ENCODE results near the gene CRYZ. TPM values are rescaled to one million over a fixed set of nuclear protein-coding genes. Genes with fewer than 3 reads are reported as not detected.

CRYZ gene
- total RNA-seq, 1 donor from 2014 or later: 34.8 TPM

DNA sequence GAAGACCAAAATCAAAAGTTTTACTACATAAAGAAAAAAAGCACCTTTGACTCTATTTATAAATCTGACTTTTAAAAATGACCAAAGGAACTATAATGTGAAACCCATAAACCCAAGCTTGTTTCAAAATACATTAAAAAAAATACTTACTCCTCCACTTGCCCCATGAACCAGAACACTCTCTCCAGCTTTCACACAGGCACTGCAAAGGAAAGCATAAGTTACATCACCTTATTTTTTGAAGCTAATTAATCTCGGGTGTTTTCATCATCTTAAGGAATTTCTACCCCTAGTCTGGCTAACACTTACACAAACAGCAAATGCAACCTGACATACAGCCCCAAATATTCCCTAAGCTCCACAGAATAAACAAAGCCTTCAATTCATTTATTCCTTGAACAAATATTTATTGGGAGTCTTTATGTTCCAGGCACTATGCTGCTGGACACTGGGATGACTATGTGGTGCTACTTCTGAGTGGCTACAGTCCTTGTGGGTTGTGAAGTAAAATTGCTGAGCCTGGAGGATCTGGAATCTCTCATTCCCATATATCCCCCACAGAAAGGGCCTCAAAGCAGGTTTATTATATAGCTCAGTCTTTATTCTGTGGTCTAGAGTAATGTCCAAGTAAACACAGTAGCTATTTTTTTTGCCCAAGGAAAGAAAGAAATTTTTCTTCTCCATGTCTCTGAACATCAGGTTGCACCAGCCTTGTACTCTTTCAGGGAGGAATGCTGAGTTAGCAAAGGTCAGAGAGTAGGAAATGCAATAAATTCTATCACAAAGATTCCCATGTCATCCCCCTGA lies 18.2 kb downstream of the CRYZ start:
- intact Hi-C loops (cut with DNase I): no loop called here

DNA sequence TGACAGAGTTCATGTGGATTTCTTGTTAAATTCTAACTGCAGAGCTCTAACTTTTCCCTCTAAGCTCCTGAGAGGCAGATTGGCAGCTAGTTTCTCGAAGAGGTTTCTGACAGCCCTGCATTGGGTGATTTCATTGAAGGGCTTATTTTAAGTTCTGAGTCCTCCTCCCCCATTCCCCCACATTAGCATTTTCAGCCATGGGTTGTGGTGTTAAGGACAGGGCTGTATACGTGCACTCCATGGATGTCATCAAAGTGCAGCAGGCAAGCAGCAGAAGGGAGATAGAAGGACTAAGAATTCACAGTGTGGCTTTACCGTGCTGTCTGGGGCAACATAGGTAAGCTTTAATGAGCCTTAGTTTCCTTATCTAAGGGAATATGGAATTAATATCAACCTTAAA lies 19.0 kb downstream of the CRYZ start:
- Histone ChIP-seq H3K9me3 (no peaks in the 10 kb centered on the region), H3K4me3 (no peak overlapping the region), H3K36me3 (peaks cover 89% of the 10 kb centered on the region), H3K4me1 (no peaks in the 10 kb centered on the region), H3K27me3 (ENCODE audit: low read depth) (no peaks in the 10 kb centered on the region), H3K27ac (no peak overlapping the region)
- TF ChIP-seq, protein P1, sequence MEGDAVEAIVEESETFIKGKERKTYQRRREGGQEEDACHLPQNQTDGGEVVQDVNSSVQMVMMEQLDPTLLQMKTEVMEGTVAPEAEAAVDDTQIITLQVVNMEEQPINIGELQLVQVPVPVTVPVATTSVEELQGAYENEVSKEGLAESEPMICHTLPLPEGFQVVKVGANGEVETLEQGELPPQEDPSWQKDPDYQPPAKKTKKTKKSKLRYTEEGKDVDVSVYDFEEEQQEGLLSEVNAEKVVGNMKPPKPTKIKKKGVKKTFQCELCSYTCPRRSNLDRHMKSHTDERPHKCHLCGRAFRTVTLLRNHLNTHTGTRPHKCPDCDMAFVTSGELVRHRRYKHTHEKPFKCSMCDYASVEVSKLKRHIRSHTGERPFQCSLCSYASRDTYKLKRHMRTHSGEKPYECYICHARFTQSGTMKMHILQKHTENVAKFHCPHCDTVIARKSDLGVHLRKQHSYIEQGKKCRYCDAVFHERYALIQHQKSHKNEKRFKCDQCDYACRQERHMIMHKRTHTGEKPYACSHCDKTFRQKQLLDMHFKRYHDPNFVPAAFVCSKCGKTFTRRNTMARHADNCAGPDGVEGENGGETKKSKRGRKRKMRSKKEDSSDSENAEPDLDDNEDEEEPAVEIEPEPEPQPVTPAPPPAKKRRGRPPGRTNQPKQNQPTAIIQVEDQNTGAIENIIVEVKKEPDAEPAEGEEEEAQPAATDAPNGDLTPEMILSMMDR (IDR thresholded peaks at IDR 0.05): no peak
- no peak for DNase-seq
- no peak for ATAC-seq
- intact Hi-C loops (cut with DNase I): no loop called here

More for the DNA sequence above, 18.2 kb downstream of the CRYZ start:
- TF ChIP-seq, protein P1 (IDR thresholded peaks at IDR 0.05): no peak
- Histone ChIP-seq H3K27ac (no peak overlapping the region), H3K27me3 (ENCODE audit: low read depth) (no peaks in the 10 kb centered on the region), H3K4me3 (no peak overlapping the region), H3K36me3 (peaks cover 89% of the 10 kb centered on the region), H3K9me3 (no peaks in the 10 kb centered on the region), H3K4me1 (no peaks in the 10 kb centered on the region)
- no peak for DNase-seq
- ATAC-seq: no peak

GRCh38 chr1:74712881-74713280 lies 20.0 kb downstream of the CRYZ start:
- H3K27ac ChIP-seq: no peak overlapping the region
- no peaks in the 10 kb centered on the region for H3K27me3 ChIP-seq (ENCODE audit: low read depth)
- no peaks in the 10 kb centered on the region for H3K9me3 ChIP-seq
- DNase-seq (no peak), ATAC-seq (peak; percentile 52 to 85)
- H3K4me3 ChIP-seq: no peak overlapping the region
- intact Hi-C loops (cut with DNase I): no loop called here
- H3K36me3 ChIP-seq: peaks cover 90% of the 10 kb centered on the region
- TF ChIP-seq, protein P1 (IDR thresholded peaks at IDR 0.05): no peak
- H3K4me1 ChIP-seq: no peaks in the 10 kb centered on the region

DNA sequence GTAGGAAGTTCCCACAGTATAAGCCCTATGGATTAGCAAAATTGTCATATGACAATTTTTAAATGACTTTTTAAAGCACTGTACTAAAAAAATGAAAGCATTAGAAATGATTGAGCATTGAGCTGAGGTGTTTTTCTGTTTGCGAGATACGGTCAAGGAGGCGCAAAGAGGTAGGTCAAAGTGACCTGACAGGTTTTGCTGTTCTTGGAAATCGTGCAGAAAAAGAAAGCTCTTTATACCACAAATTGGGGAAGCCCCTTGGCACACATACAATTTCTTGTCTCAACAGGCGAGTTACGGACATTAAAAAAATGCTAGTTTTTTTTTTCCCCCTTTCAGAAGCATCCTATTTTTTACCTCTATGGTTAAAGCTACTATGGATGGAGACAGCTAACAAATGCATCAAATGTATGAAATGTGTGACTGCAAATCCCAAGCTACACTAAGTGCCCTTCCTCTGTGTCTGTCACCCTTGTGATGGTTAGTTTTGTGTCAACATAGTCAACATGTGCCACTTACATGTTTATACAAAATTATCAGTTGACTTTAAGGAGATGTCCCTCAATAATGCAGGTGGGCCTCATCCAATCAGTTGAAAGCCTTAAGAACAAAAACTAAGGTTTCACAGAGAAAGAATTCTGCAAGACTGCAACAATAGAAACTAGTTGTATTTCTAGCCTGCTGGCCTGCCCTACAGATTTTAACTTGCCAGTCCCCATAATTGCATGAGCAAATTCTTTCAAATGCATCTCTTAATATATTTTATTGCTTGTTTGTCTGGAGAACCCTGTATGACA lies 29.3 kb downstream of the CRYZ start:
- Histone ChIP-seq H3K36me3 (peaks cover 58% of the 10 kb centered on the region), H3K27me3 (ENCODE audit: low read depth) (no peaks in the 10 kb centered on the region), H3K4me3 (no peak overlapping the region), H3K4me1 (no peaks in the 10 kb centered on the region), H3K27ac (no peak overlapping the region), H3K9me3 (no peaks in the 10 kb centered on the region)
- intact Hi-C loops (cut with DNase I): no loop called here
- DNase-seq (no peak), ATAC-seq (peak in 1 of 2 donors; percentile 71)
- TF ChIP-seq, protein P1 (IDR thresholded peaks at IDR 0.05): no peak

DNA sequence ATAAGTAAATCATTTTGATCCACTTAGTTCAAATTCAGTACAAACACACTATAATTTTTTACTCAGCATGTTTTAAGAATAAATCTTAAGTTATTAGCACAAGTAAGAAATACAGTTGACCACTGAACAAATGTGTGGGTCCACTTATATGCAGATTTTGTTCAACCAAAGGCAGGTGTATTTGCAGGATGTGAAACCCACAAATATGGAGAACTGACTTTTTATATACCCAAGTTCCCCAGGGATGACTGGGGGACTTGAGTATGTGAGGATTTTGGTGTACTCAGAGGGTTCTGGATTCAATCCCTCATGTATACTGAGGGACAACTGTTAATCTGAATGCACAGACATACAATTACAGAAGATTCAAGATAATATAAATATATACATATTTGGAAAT lies 33.5 kb downstream of the CRYZ start:
- Histone ChIP-seq H3K9me3 (no peaks in the 10 kb centered on the region), H3K4me3 (no peak overlapping the region), H3K36me3 (peaks cover 18% of the 10 kb centered on the region), H3K27me3 (ENCODE audit: low read depth) (no peaks in the 10 kb centered on the region), H3K4me1 (no peaks in the 10 kb centered on the region), H3K27ac (no peak overlapping the region)
- ATAC-seq: no peak
- no peak for DNase-seq
- intact Hi-C loops (cut with DNase I): no loop called here
- TF ChIP-seq, protein P1 (IDR thresholded peaks at IDR 0.05): no peak
